Sigmoid colon (tissue), 3 donors: ENCODE results near the gene BTBD9.

Experiments
- POLR2A ChIP-seq, 2 donors: fragments of 450-650 bp; IDR thresholded peaks; one replicate each; pipeline ENCODE4 v1.6.1; 2016; ENCODE audit warnings: antibody characterized with exemption in 2 of 2, mild to moderate bottlenecking in 2 of 2, moderate library complexity in 2 of 2
- TF ChIP-seq, protein P1 (sequence below), 4 experiments: fragments of 450-650 bp in 3 of 4; fragments of 200-600 bp in 1 of 4; IDR thresholded peaks; one replicate each; pipeline ENCODE4 v1.5.1; 2016 to 2019; ENCODE audit warnings: antibody characterized with exemption in 4 of 4, mild to moderate bottlenecking in 3 of 4, moderate library complexity in 2 of 4

DNA sequence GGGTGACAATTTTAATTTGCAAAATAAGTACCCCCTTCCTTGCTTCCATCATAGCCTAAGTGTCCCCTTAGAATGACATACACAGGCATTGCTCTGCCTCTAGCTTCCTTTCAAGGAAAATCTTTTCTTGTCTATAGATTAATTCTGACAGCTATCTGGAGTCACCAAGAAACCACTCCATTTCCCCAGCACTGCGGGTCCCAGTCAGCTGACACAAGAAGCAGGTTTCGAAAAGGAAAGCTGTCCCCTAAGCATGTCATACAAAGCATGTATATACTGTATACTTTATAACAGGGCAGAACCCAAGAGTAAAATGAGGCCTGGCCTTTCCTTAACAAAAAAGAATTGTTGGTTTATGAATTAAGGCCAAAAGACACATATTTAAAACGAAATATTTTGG is 273.5 kb downstream of the BTBD9 start:
- TF ChIP-seq, protein P1, sequence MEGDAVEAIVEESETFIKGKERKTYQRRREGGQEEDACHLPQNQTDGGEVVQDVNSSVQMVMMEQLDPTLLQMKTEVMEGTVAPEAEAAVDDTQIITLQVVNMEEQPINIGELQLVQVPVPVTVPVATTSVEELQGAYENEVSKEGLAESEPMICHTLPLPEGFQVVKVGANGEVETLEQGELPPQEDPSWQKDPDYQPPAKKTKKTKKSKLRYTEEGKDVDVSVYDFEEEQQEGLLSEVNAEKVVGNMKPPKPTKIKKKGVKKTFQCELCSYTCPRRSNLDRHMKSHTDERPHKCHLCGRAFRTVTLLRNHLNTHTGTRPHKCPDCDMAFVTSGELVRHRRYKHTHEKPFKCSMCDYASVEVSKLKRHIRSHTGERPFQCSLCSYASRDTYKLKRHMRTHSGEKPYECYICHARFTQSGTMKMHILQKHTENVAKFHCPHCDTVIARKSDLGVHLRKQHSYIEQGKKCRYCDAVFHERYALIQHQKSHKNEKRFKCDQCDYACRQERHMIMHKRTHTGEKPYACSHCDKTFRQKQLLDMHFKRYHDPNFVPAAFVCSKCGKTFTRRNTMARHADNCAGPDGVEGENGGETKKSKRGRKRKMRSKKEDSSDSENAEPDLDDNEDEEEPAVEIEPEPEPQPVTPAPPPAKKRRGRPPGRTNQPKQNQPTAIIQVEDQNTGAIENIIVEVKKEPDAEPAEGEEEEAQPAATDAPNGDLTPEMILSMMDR (IDR thresholded peaks at IDR 0.05) = no peak
- TF ChIP-seq POLR2A (IDR thresholded peaks at IDR 0.05) = no peak
